Left lobe of liver (tissue), 2 donors: ENCODE results near the gene DOCK1. TPM values are rescaled to one million over a fixed set of nuclear protein-coding genes. Genes with fewer than 3 reads are reported as not detected.

ENCODE experiments used
- ATAC-seq: fragments of 200-7000 bp; cut with Tn5 transposase; one replicate; pipeline ENCODE4 v1.9.1; 2020; ENCODE audit warnings: mild to moderate bottlenecking, moderate library complexity
- DNase-seq: peaks from one replicate; pipeline ENCODE4 v3.0.0-alpha.2; 2020; ENCODE audit warnings: low spot score
- total RNA-seq: library from RNA; stranded (reverse); gene quantifications from one replicate; pipeline ENCODE4 v1.2.1, GENCODE V29; 2021
- donor health status: DM: no; HTN: no; CAD: no; lungs with moderate emphysema.
- donor health status: DM: no; HTN: yes; CAD: no.

Gene DOCK1
- total RNA-seq, 1 donor from 2014 or later: 14.7 TPM

DNA sequence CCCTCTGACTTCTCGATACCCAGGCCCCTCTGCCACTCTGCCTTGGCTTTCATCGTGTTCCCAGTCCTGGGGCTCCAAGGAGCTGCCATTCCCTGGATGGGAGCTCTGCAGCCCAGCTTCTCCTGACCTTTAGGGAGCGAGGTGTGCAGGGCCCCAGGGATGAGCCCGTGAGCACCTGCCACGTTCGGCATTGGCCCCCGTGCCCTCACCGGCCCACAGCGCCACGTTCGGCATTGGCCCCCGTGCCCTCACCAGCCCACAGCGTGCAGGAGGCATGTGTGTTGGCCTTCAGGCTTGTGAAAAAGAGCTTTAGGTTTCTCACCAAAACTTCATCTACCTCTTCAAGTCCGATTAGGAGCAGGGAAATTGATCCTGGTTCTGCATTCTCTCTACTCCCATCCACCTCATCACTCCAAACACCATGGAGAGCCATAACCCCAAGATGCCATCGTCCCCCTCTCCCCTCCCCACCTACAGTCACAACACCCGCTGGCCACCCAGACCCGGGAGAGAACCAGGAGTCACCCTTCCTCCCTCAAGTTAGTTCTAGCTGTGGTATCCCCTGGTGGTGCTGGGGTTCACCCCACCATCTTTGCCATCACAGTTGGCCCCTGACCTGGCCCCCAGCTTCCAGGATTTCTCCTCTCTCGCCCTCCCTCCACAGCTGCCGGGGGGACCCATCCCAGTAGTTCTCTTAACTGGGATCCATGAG is 524.5 kb downstream of the DOCK1 start:
- no peak for ATAC-seq

DNA sequence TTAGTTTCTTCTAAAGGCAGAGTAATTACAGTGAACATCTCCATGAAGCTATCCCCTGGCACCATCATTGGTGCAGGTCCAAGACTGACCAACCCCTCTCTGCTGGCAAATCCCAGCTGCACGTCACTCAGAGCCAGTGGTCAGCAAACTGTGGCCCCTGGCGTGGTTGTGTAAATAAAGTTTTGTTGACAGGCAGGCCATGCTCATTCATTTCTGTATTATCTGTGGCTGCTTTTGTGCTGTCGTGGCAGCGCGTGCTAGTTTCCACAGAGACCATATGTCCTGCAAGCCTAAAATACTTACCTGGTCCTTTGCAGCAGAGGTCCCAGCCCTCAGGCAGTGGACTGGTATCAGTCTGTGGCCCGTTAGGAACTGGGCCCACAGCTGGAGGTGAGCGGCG is 526.3 kb downstream of the DOCK1 start:
- ATAC-seq (no peak), DNase-seq (no peak)

More for the DNA sequence above, 524.5 kb downstream of the DOCK1 start:
- no peak for DNase-seq

DNA sequence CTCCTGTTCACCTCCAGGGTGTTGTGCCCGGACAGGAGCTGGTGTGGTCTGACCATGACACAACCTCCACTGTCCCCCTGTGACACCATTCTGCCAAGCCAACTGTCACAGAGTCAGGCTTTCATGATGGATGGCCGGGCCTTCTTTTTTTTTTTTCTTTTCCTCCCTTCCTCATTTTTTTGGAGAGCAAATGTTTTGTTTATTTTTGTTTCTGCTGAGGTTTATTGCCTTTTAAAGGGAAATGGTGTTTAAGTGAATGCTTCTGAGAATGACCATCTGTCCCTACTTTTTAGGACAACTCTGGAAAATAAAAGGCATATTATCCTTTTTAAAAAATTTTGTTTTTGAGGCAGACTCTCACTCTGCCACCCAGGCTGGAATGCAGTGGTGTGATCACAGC is 528.8 kb downstream of the DOCK1 start:
- DNase-seq (no peak), ATAC-seq (no peak)

DNA sequence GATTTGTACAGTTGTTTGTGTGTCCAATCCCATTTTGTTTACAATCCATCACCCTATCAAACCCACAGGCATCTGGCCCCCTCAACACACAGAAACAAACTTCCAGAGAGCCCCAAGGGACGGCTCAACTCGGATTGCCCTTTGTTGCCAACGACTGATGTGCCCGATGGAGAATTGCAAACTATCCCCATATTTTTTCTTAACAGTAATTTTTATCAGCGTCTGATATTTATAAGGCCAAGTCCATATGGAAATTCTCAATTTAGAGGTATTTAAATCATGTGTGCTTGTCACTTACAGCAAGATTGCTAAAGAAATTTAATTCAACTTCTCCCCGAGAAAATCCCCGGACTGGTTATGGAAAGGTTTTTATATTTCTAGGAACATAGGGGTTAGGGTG is 530.0 kb downstream of the DOCK1 start:
- ATAC-seq: no peak
- no peak for DNase-seq

DNA sequence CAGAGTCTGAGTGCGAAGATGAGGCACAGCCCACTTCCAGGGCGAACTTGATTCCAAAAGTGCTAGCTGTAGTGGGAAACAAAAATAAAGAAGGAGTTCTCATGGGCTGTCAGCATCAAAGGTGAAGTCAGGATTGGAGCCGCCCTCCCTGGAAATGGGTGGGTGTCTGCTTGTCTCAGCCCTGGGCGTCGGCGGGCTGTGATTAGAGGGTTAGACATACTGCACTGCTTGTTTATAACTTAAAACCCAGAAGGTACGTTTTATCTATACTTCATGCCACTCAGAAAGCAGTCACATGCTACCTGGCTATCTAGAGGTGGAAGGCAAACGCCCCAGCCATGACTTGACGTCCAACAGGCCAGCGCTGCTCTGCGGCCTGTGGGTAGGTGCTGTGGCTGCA is 535.1 kb downstream of the DOCK1 start:
- ATAC-seq: no peak
- no peak for DNase-seq

DNA sequence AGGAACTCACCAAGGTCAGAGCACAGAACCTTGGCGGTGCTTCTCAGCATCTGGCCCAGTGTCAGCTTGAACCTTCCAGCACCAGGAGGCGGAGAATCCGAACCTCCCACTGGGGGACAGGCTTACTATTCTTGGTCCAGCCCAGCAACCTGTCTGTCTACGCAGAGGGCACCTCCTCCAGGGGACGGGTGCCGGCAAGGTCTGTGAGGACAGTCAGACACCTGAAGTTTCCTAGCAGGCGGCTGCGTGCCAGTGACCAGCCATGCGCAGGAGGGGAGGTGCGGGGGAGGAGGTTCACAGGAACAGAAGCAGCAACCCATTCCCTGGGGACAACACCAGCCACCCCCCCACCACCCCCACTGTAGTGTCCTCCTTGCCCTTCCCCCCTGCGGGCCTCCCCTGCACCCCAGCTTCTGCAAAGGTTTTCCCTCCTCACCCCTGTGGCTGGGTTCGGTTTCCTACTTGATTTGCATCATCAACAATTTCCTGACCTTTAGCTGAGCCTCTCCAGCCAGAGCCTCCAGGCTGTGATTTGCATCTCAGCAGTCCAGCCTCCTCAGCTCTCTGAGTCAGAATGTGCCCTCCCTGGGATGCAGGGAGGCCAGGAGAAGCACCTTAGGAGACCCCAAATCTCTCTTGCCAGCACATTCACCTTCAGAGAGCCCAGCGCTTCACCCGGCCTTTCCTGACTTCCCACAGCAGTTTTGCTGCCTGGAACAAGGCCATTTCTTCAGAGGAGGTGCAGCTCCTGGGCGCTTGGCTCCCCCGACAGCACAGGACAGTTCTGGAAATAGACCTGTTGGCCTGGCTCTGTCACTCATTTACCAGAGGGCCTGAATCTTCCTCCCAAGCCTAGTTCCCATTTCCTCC is 536.4 kb downstream of the DOCK1 start:
- no peak for DNase-seq
- ATAC-seq: peak; percentile 25

DNA sequence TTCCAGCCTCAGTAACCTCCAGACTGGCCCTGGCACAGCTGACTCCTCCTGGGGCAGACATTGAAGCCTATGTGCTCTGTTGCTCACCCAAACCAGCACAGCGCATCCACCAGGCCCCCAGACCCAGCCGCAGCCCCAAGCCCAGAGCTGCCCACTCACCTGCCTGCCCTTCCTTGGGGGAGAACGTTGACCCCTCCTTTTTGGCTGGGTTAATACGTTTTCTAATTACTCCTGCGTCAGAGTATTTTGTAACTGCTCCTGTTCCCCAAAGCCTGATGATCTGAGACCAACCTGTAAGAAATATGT is 536.9 kb downstream of the DOCK1 start:
- DNase-seq: no peak
- no peak for ATAC-seq

DNA sequence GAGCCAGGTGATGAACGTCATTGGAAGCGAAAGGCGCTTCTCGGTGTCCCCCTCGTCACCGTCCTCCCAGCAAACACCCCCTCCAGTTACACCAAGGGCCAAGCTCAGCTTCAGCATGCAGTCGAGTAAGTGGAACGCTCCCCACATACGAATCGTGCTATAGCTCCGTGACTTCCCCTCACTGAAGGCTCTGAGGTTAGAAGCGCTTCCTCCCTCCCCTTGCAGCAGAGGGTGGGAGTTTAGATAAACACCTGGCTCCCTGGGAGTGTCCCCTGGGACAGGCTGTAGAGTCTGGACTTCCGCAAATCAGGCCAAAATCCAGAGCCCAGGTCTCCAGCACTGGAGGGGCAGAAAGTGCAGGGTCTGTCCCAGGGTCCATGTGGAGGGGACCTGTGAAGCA is 538.9 kb downstream of the DOCK1 start:
- DNase-seq (no peak), ATAC-seq (no peak)

DNA sequence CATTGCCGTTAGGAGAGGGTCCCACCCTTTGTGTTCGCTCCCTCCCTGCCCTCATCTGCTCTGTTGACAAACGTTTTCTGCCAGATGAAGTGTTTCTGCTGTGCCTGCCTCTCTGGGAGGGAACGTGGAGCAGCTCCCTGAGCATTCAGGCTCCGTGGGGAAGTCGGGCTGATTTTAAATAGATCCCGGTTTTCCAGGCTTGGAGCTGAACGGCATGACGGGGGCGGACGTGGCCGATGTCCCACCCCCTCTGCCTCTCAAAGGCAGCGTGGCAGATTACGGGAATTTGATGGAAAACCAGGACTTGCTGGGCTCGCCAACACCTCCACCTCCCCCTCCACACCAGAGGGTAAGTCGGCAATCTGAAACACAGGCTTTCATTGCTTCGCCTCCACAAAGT is 542.0 kb downstream of the DOCK1 start:
- ATAC-seq (no peak), DNase-seq (no peak)

DNA sequence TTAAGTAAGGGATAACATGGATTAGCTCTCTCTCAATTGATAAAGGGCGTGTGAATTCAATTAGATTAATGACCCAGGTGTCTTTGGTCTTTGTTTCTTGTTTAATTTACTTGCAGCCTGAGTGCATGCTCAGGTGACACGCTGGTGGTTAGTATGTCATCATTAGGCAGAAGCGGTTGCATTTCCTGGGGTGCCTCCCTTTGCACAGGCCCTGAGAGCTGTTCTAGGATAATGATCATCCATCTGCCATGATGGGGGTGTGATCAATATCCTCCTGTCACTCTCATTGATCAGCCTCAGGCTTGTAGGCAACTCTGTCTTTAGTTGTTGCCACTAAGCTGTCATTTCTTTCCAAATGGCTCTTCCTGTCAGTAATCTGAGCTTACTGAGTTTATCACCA is 544.3 kb downstream of the DOCK1 start:
- ATAC-seq (no peak), DNase-seq (no peak)

DNA sequence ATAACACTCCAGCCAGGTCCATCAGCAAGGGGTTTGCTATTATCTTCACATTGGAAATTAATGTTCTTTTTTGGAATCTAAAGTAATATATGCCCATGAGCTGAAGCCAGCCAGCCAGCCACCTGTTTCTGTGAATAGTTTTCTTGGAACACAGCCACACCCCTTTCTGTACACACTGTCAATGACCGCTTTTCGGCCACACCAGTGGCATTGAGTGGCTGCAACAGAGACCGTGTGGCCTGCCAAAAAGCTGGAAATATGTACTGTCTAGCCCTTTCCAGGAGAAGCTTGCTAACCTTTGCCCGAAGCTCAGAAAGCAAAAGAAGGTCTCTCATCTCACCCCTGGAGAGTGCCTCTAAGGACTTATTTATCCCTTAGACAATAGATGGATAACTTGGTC is 545.4 kb downstream of the DOCK1 start:
- no peak for ATAC-seq
- no peak for DNase-seq

DNA sequence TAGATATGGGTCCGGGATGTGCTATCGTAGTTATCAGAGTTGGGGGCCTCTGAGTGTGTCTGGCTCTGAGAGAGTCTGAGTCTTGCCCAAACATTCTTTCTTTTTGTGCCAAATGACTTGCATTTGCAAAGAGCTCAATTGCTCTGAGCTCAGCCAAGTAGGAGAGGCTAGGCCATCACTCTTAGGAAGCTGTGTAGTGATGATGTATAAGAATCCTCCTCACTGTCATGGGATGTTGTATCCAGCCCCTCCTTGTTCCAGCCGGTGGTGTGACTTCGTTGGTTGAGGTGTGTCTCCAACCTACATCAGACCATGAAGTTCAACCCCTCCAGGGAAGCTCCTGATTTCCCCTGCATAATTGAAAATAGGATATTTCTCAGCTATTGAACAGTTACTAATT is 546.4 kb downstream of the DOCK1 start:
- DNase-seq: no peak
- no peak for ATAC-seq

DNA sequence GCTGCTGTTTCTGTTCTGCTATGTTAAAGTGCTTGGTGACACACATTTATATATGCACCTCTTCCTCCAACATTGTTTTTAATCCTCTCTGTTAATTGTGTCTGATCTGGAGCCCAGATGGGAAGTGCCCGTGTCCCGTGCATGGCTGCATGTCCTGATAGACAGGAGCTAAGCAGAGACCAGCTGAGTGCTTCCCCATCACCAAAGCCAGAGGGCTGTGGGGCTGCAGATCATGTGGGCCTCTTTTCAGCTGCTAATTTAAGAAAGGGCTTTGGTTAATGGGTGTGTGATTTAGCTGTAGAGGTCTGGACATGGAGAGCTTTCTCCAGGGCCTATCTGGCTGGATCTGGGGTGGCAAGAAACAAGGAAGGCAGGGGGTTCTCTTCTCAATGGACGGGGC is 547.3 kb downstream of the DOCK1 start:
- ATAC-seq: no peak
- DNase-seq: no peak

DNA sequence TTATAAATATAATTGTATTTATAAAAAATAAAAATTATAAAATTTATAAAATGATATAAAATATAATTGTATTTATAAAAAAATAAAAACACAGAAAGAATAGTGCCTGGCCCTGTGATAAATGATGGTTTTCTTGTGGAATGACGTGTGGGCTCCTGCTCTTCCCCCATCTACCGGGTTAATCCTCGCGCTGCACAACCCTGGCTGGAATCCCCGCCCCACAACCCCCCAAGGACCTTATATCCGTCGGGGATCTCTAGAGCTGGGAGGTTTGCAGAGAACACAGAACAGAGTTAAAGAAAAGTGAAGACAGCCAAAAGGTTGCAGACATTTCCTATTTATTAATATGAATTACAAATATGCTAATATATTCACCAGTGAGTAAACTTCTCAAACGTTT is 548.5 kb downstream of the DOCK1 start:
- DNase-seq (no peak), ATAC-seq (no peak)

DNA sequence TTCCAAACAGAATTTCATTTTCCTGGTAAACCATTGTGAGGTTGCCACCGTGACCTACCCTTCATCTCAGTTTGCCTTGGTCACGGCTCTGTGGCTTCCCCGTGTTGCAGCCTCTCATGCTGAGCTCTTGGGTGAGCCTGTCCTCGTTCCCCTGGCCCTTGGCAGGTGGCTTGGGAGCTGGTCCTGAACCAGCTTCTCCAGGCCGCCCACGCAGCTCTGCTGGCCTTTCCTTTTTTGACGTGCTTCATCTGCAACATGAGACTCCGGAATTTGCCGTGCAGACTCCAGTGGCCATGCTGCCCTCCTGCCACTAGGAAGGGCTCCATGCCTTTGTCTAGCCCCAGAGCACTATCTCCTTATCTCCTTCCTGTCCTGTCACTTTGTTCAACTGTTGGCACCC is 550.9 kb downstream of the DOCK1 start:
- ATAC-seq (no peak), DNase-seq (no peak)

DNA sequence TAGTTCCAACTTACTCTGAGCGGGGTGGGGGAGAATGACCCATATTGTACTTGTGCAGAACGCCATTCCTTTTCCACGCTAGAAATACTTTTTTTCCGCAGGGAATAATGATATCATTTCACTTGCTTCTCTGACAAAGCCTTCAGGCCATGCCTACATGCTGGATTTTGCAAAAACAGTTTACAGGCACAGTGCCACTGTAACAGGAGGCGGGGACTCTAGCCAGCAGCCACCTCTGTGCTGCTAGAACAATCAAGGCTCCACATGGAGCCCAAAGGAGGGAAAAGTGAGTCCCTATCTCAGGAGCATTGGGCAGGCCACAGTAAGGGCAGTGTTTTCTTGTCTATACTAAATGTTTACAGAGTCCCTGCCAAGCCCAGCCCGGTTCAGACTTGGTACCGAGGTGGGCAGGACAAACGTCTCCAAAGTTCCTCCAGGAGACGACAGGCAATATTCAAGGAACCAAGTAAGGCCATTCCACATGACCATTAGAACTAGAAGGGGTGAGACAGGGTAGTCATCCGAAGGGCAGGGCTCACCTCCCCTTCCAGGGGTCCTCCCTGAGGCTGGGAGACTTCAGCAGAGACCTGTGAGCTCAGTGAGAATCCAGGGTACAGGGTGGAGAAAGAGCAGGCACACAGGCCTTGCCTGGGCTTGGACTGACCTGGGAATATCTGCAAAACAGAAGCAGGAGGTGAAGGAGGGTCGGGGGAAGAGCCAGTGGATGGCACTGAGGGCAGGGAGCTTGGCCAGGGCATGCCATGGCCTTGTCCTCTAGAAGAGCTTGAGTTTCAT is 553.0 kb downstream of the DOCK1 start:
- ATAC-seq (no peak), DNase-seq (no peak)

DNA sequence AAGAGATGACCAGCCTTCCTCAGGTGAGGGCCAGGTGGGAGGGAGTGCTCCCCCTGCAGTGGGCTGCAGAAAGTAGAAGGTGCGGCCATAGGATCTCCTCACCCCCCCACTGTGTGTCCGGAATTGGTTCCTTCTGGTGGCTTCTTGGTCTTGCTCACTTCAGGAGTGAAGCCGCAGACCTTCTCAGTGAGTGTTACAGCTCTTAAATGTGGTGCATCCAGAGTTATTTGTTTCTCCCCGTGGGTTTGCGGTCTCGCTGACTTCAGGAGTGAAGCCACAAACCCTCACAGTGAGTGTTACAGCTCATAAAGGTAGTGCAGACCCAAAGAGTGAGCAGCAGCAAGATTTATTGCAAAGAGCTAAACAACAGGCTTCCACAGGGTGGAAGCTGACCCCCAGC is 553.6 kb downstream of the DOCK1 start:
- ATAC-seq (no peak), DNase-seq (no peak)

DNA sequence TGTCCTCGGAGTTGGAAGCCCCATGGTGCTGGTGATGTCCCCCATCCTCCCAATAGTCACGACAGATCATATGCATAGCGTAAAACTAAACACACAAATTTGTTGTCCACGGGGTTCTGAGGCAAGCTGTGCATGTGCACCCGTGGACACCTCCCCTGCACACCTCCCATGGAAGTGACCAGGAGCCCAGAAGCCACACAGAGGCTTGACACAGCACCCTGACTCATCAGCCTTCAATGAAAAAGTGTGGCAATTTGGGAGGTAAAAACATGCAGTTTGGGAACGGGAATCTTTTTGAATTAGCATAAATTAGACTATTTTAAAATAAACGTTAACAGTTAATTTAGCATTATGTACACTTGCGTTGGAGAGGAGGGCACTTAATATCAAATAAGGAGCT is 554.7 kb downstream of the DOCK1 start:
- no peak for ATAC-seq
- DNase-seq: no peak

DNA sequence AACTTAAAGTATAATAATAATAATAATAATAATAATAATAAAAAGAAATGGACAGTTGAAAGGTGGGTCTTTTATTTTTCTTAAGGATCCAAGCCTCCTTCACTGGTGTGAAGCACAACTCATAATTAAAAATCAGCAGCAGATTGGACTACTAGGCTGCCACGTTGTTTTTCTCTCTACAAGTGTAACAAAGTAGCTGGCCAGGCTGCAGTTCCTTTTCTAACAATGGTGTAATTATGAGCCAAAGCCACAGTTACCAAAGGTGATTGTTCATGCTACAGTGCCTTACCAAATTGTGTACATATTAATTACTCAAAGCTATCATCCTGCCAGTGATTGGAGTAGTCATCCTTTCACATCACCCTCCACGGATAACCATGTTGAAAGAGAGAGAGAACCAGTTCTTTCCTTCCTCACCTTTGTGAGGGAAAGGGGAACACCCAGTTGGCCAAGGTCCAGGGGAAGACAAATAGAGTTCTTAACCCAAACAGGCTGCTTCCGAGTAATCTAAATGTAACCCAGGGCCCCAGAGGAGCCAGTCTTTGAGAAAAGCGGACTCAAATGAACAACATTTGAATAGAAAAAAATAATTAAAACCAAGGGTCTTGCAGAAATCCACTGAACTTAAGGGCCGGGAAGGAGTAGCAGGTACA is 557.5 kb downstream of the DOCK1 start:
- ATAC-seq: no peak
- DNase-seq: no peak

DNA sequence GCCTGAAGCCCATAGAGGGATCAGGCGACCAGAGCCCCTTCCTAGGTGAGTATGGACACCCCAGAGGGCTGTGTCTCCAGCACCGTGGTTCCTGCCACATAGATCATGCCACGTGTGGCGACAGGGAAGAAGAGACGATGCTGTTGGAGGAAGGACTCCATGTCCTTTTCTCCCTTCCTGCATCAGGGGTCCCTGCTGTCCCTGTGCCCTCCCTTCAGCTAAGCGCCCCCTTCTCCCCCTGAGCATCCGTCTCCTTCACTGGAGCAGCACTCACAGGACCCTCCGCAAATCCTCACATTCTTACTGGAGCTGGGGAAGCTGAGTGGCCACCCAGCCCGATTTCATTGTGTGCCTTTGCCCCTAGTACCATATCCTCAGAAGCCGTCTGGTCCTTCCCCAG is 558.3 kb downstream of the DOCK1 start:
- DNase-seq (no peak), ATAC-seq (no peak)

DNA sequence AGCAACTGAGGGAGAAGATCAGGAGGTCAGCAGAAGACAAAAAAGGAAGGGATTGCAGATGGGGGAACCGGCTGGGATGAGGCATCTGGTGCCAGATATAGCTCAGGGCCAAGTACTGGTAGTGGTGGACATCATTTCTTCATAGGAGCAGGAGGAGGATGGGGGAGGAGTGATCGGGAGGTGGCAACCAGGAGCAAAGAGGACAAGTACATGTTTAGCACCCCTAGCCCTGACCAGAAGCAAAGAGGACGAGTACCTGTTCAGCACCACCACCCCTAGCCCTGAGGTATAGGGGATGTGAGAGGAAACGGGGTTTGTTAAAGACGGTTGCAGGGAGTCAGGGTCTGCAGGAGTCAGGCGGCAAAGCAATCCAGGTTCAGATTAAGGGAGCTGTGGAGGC is 559.3 kb downstream of the DOCK1 start:
- DNase-seq (no peak), ATAC-seq (no peak)
